ENCODE results near the gene SCAMP4.

GRCh38 chr19:1974381-1975161 lies 69.4 kb downstream of the SCAMP4 start:
- TF ChIP-seq POLR2AphosphoS5 (IDR thresholded peaks at IDR 0.05; ENCODE audit: low read depth, low read length) (no peak), REST (IDR thresholded peaks at IDR 0.05; ENCODE audit: insufficient read depth in 1 of 2, low read depth in 2 of 2, low read length in 2 of 2) (no peak), TAF1 (IDR thresholded peaks at IDR 0.05; ENCODE audit: borderline replicate concordance, insufficient read depth, low read length) (no peak)
